Measurements from ENCODE around the gene FGF23. TPM values are rescaled to one million over a fixed set of nuclear protein-coding genes. Genes with fewer than 3 reads are reported as not detected.

The FGF23 gene
- not detected in 5 replicates for total RNA-seq (2022; extraction: Qiagen RNA extraction; ENCODE audit: low read depth)

DNA sequence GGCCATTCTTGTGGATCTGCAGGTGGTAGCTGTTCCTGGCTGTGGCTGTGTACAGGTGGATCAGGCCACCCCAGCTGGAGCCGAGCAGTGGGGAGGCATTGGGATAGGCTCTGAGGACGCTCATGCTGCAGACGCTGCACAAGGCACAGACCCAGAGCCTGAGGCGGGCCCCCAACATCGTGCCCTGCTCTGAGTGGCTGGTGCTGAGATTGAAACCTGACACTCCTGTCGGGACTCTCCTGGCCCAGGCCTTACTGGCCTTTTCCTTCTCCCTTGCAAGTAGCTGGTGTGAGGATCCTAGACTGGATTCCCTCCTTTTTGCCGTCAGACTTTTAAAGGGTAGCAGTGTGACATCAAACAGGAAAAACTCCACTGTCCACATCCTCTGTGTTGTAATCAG, at the start of gene FGF23:
Gene FGF23 (minus strand): TSS at position 308 of the 400 bp plus-strand sequence. CDS start 130 bp downstream, at position 178.

DNA sequence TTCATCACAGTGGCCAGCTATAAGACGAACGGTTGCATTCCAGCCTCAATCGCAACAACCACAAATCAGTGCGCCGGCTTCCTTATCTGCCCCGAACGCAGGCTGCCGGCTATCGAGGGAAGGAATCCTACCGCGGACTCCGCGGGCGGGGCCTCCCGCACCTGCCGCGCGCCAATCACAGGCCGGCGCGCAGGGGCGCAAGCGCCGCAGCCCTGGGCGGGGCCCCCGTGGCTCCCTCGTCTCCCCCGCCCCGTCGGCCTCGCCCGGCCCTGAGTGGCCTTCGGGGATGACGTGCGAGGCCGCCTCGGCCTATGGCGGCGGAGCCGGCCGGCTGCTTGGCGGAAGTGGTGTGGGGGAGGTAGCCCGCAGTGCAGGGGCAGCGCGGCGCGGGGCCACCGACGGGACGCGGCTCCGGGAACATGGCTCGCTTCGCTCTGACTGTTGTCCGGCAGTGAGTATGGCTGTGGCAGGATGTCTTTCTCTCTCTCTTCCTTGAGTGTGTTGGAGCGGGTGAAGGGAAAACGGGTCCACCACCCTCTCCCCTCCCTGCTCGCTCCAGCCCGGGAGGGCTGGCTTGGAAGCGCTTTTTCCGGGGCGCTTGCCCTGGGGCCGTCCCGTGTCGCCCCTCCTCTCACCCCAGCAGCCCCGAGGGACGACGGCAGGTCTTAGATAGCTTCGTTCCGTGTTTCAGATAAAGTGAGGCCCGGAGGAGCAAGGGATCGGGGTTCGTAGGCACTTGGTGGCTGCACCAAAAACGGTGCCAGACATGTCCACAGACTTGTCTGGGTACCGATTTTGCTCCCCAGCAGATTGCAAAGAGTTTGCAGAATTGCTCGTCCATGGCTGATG, 58.4 kb downstream of the FGF23 start, which contains the start of gene TIGAR:
Gene TIGAR (plus strand): TSS at position 361 of the 849 bp plus-strand sequence. CDS start 59 bp downstream, at position 420.

Other genes starting within 250 kb of the FGF23 start
- gene CCND2, start 106.0 kb downstream of the FGF23 start, total RNA-seq (2022; extraction: Qiagen RNA extraction; ENCODE audit: low read depth), result not detected in 5 replicates
- gene TIGAR, start 58.5 kb downstream of the FGF23 start, total RNA-seq (2022; extraction: Qiagen RNA extraction; ENCODE audit: low read depth), result 42.4 to 58.8 TPM (median 49.6 TPM) in 5 replicates
- gene FGF6, start 66.1 kb upstream of the FGF23 start, total RNA-seq (2022; extraction: Qiagen RNA extraction; ENCODE audit: low read depth), result not detected in 5 replicates
- 14.5 to 30.1 TPM (median 19.3 TPM) in 5 replicates for gene RAD51AP1, start 159.2 kb upstream of the FGF23 start, total RNA-seq (2022; extraction: Qiagen RNA extraction; ENCODE audit: low read depth)
- 44.3 to 48.4 TPM (median 46.0 TPM) in 5 replicates for gene DYRK4, start 182.5 kb upstream of the FGF23 start, total RNA-seq (2022; extraction: Qiagen RNA extraction; ENCODE audit: low read depth)

Data from A549 treated with ZK216348 at 1 μM for 4 hours (cell line).